Skeletal muscle tissue (tissue), 4 donors: Measurements from ENCODE around the gene IRF4. TPM values are rescaled to one million over a fixed set of nuclear protein-coding genes. Genes with fewer than 3 reads are reported as not detected.

ENCODE experiments used
- H3K27ac ChIP-seq: one replicate; pipeline ENCODE4 v1.7.0; 2013; ENCODE audit warnings: mild to moderate bottlenecking, low read depth, low read length, inconsistent platforms
- H3K27me3 ChIP-seq, 3 donors: one replicate each; pipeline ENCODE4 v1.7.0; 2013; ENCODE audit warnings: low read length in 3 of 3; ENCODE audit not compliant: control insufficient read depth in 3 of 3, insufficient read depth in 3 of 3
- H3K36me3 ChIP-seq, 3 donors: one replicate each; pipeline ENCODE4 v1.7.0; 2013; ENCODE audit warnings: low read length in 3 of 3; ENCODE audit not compliant: control insufficient read depth in 3 of 3, insufficient read depth in 3 of 3
- H3K4me1 ChIP-seq, 3 donors: one replicate each; pipeline ENCODE4 v1.7.0; 2013; ENCODE audit warnings: low read length in 3 of 3, mild to moderate bottlenecking in 3 of 3; ENCODE audit not compliant: control insufficient read depth in 3 of 3, insufficient read depth in 3 of 3
- H3K4me3 ChIP-seq, 3 donors: one replicate each; pipeline ENCODE4 v1.7.0; 2013; ENCODE audit warnings: low read length in 3 of 3
- H3K9ac ChIP-seq, 3 donors: one replicate each; pipeline ENCODE4 v1.7.0; 2013; ENCODE audit warnings: low read length in 3 of 3, mild to moderate bottlenecking in 3 of 3, moderate library complexity in 2 of 3, low read depth in 1 of 3
- H3K9me3 ChIP-seq, 3 donors: one replicate each; pipeline ENCODE4 v1.7.0; 2013; ENCODE audit warnings: low read length in 3 of 3; ENCODE audit not compliant: control insufficient read depth in 3 of 3
- total RNA-seq: library from RNA; depleted of rRNA; stranded (reverse); fragments of >200 nt; gene quantifications from one replicate; pipeline ENCODE4 v1.2.3, GENCODE V29; 2014
- donor health status: Osteomylitis.

The IRF4 gene
- total RNA-seq, 1 donor from 2014 or later = 3.1 TPM

GRCh38 chr6:403659-404655 is 12.4 kb downstream of the IRF4 start:
- Histone ChIP-seq H3K36me3 (no peaks in the 10 kb centered on the region), H3K9me3 (no peaks in the 10 kb centered on the region), H3K4me1 (peaks cover 0 to 3% (median 0%) of the 10 kb centered on the region in 3 donors), H3K4me3 (no peak overlapping the region), H3K27ac (no peak overlapping the region), H3K9ac (no peak overlapping the region), H3K27me3 (peaks cover 5 to 21% (median 9%) of the 10 kb centered on the region in 3 donors)

GRCh38 chr6:404685-405423 is 13.3 kb downstream of the IRF4 start:
- Histone ChIP-seq H3K36me3 (no peaks in the 10 kb centered on the region), H3K4me1 (peaks cover 0 to 3% (median 0%) of the 10 kb centered on the region in 3 donors), H3K9me3 (no peaks in the 10 kb centered on the region), H3K27ac (no peak overlapping the region), H3K9ac (no peak overlapping the region), H3K27me3 (peaks cover 5 to 17% (median 6%) of the 10 kb centered on the region in 3 donors), H3K4me3 (no peak overlapping the region)

- Histone ChIP-seq H3K36me3 (no peaks in the 10 kb centered on the region), H3K4me1 (peaks cover 0 to 3% (median 0%) of the 10 kb centered on the region in 3 donors), H3K9ac (no peak overlapping the region), H3K9me3 (no peaks in the 10 kb centered on the region), H3K27me3 (peaks cover 3 to 11% (median 7%) of the 10 kb centered on the region in 3 donors), H3K27ac (no peak overlapping the region), H3K4me3 (no peak overlapping the region)
These were observed 16.6 kb downstream of the IRF4 start for GRCh38 chr6:408148-408547.

GRCh38 chr6:408599-409102 is 17.1 kb downstream of the IRF4 start:
- H3K9me3 ChIP-seq = no peaks in the 10 kb centered on the region
- H3K27ac ChIP-seq = no peak overlapping the region
- peaks cover 0 to 8% (median 2%) of the 10 kb centered on the region in 3 donors for H3K27me3 ChIP-seq
- H3K9ac ChIP-seq = no peak overlapping the region
- peaks cover 0 to 3% (median 0%) of the 10 kb centered on the region in 3 donors for H3K4me1 ChIP-seq
- H3K4me3 ChIP-seq = no peak overlapping the region
- no peaks in the 10 kb centered on the region for H3K36me3 ChIP-seq

GRCh38 chr6:409370-409972 is 17.9 kb downstream of the IRF4 start:
- Histone ChIP-seq H3K27ac (no peak overlapping the region), H3K4me1 (peaks cover 0 to 3% (median 0%) of the 10 kb centered on the region in 3 donors), H3K27me3 (peaks cover 0 to 8% (median 0%) of the 10 kb centered on the region in 3 donors), H3K9ac (no peak overlapping the region), H3K36me3 (no peaks in the 10 kb centered on the region), H3K9me3 (no peaks in the 10 kb centered on the region), H3K4me3 (no peak overlapping the region)

GRCh38 chr6:410555-411395 is 19.2 kb downstream of the IRF4 start:
- Histone ChIP-seq H3K36me3 (no peaks in the 10 kb centered on the region), H3K9ac (no peak overlapping the region), H3K27me3 (peaks cover 0 to 8% (median 0%) of the 10 kb centered on the region in 3 donors), H3K4me3 (no peak overlapping the region), H3K27ac (no peak overlapping the region), H3K4me1 (peaks cover 0 to 3% (median 0%) of the 10 kb centered on the region in 3 donors), H3K9me3 (peaks cover 0 to 6% (median 0%) of the 10 kb centered on the region in 3 donors)

GRCh38 chr6:411402-412145 is 20.0 kb downstream of the IRF4 start:
- Histone ChIP-seq H3K27ac (no peak overlapping the region), H3K9ac (no peak overlapping the region), H3K4me1 (peaks cover 0 to 3% (median 0%) of the 10 kb centered on the region in 3 donors), H3K4me3 (no peak overlapping the region), H3K9me3 (peaks cover 0 to 6% (median 0%) of the 10 kb centered on the region in 3 donors), H3K36me3 (no peaks in the 10 kb centered on the region), H3K27me3 (peaks cover 0 to 8% (median 0%) of the 10 kb centered on the region in 3 donors)

- Histone ChIP-seq H3K27ac (no peak overlapping the region), H3K9me3 (peaks cover 0 to 6% (median 0%) of the 10 kb centered on the region in 3 donors), H3K27me3 (peaks cover 0 to 8% (median 0%) of the 10 kb centered on the region in 3 donors), H3K4me1 (peaks cover 0 to 3% (median 0%) of the 10 kb centered on the region in 3 donors), H3K36me3 (no peaks in the 10 kb centered on the region), H3K4me3 (no peak overlapping the region), H3K9ac (no peak overlapping the region)
These were observed 20.8 kb downstream of the IRF4 start for GRCh38 chr6:412146-412886.
